Measurements from ENCODE around the gene PPM1J. TPM values are rescaled to one million over a fixed set of nuclear protein-coding genes. Genes with fewer than 3 reads are reported as not detected.
A peak's percentile ranks its signal among the peaks of the same experiment; 100 is the strongest.

PPM1J gene
- total and polyA plus RNA-seq, 9 of the 15 experiments (the other 6 are each of a cell fraction or from before 2014, with no cell fraction given): 0.25 to 10.5 (median 4.2) TPM

- TF ChIP-seq MGA (IDR thresholded peaks at IDR 0.05) (no peak; the same call in 1 of the 2 replicates), ZNF586 (CRISPR knock-in tag; conservative IDR thresholded peaks at IDR 0.05) (no peak), ELF1 (tag; IDR thresholded peaks at IDR 0.05) (no peak), HMG20A (CRISPR knock-in tag; conservative IDR thresholded peaks at IDR 0.05) (no peak; the same call in 1 of the 2 replicates), CHCHD3 (CRISPR knock-in tag; IDR thresholded peaks at IDR 0.05) (no peak), ESRRB (CRISPR knock-in tag; IDR thresholded peaks at IDR 0.05; ENCODE audit: borderline replicate concordance) (no peak)
- TF ChIP-seq, protein P1, sequence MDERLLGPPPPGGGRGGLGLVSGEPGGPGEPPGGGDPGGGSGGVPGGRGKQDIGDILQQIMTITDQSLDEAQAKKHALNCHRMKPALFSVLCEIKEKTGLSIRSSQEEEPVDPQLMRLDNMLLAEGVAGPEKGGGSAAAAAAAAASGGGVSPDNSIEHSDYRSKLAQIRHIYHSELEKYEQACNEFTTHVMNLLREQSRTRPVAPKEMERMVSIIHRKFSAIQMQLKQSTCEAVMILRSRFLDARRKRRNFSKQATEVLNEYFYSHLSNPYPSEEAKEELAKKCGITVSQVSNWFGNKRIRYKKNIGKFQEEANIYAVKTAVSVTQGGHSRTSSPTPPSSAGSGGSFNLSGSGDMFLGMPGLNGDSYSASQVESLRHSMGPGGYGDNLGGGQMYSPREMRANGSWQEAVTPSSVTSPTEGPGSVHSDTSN (CRISPR knock-in tag; IDR thresholded peaks at IDR 0.05; ENCODE audit: low read depth): no peak
- TF ChIP-seq, protein P1 (tag; conservative IDR thresholded peaks at IDR 0.05; ENCODE audit: low read depth): peak; percentile 58; the same call in 1 of the 2 replicates
Observed at GRCh38 chr1:112700290-112701226, 14.6 kb downstream of the PPM1J start (continued).
